Lower lobe of right lung (tissue), 2 donors: ENCODE results near the gene PAPPA. TPM values are rescaled to one million over a fixed set of nuclear protein-coding genes. Genes with fewer than 3 reads are reported as not detected.

Experiments used
- ATAC-seq, 2 donors: fragments of 200-7000 bp; cut with Tn5 transposase; one replicate each; pipeline ENCODE4 v1.9.1; 2020 to 2022; ENCODE audit warnings: mild to moderate bottlenecking in 2 of 2, moderate library complexity in 2 of 2
- DNase-seq: peaks from one replicate; pipeline ENCODE4 v3.0.0-alpha.2; 2020
- H3K27ac ChIP-seq: fragments of 200-600 bp; one replicate; pipeline ENCODE4 v1.8.0; 2022
- H3K27me3 ChIP-seq: fragments of 200-600 bp; one replicate; pipeline ENCODE4 v1.8.0; 2022; ENCODE audit warnings: low read depth
- H3K36me3 ChIP-seq: fragments of 200-600 bp; one replicate; pipeline ENCODE4 v1.8.0; 2022; ENCODE audit warnings: mild to moderate bottlenecking
- H3K4me1 ChIP-seq: fragments of 200-600 bp; one replicate; pipeline ENCODE4 v1.8.0; 2022
- H3K4me3 ChIP-seq: fragments of 200-600 bp; one replicate; pipeline ENCODE4 v1.8.0; 2022; ENCODE audit warnings: mild to moderate bottlenecking
- H3K9me3 ChIP-seq: fragments of 200-600 bp; one replicate; pipeline ENCODE4 v1.8.0; 2022
- intact Hi-C: fragments of 100-400 bp; cut with DNase I; formaldehyde crosslinking; loops from one replicate; pipeline ENCODE4 v1.11.0; 2022
- total RNA-seq: library from RNA; stranded (reverse); fragmentation: NEBNext Ultra II Directional; extraction: Animal tissue kit (Norgen Biotek cat#: 25700); gene quantifications from one replicate; pipeline ENCODE4 v1.2.1, GENCODE V29; 2021
- TF ChIP-seq, protein P1 (sequence below): fragments of 200-600 bp; IDR thresholded peaks from one replicate; pipeline ENCODE4 v1.8.0; 2022; ENCODE audit warnings: antibody characterized with exemption, mild to moderate bottlenecking
- donor health status: DM: no; HTN: yes; CAD: no; lungs with severe emphysema.

Gene PAPPA
- total RNA-seq, 1 donor from 2014 or later = 2.2 TPM

DNA sequence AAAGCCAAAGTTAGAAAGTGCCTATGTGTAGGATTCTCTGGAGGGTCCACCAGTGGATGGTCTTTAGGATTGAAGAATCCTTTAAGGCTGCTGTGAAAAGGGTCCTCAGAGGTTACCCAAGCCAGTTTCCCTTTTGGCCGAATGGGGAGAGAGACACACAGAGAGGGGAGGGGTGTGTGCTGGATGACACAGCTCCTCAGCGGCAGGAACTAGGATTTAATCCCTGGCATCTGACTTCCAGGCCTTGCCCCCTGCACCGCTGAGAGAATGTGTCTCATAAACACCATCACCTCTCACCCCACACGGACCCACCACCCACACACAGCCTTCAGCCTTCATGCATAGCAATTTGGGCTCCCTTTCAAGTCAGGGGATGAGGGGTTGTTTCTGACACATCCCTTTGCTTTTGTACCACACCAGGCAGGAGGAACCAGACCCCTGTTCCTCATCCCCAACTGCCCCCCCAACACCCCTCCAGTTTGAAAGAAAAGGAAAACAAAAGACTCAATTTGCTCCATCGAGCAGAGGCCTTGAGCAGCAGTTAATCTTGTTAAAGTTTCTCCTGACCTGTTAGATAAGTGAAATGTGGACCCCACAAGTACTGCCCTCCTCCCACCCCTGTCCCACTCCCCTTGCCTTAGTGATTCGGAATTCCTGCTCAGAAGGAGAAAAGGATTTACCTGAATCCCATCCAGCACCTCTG, 4.0 kb downstream of the PAPPA start:
- H3K4me3 ChIP-seq = peak overlapping the region; percentile 31
- ATAC-seq (no peak), DNase-seq (no peak)
- H3K27me3 ChIP-seq = peaks cover 19% of the 10 kb centered on the region
- H3K9me3 ChIP-seq = no peaks in the 10 kb centered on the region
- TF ChIP-seq, protein P1, sequence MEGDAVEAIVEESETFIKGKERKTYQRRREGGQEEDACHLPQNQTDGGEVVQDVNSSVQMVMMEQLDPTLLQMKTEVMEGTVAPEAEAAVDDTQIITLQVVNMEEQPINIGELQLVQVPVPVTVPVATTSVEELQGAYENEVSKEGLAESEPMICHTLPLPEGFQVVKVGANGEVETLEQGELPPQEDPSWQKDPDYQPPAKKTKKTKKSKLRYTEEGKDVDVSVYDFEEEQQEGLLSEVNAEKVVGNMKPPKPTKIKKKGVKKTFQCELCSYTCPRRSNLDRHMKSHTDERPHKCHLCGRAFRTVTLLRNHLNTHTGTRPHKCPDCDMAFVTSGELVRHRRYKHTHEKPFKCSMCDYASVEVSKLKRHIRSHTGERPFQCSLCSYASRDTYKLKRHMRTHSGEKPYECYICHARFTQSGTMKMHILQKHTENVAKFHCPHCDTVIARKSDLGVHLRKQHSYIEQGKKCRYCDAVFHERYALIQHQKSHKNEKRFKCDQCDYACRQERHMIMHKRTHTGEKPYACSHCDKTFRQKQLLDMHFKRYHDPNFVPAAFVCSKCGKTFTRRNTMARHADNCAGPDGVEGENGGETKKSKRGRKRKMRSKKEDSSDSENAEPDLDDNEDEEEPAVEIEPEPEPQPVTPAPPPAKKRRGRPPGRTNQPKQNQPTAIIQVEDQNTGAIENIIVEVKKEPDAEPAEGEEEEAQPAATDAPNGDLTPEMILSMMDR = no peak
- intact Hi-C loops = no loop called here
- H3K27ac ChIP-seq = peak overlapping the region; percentile 39
- H3K36me3 ChIP-seq = no peaks in the 10 kb centered on the region
- peaks cover 17% of the 10 kb centered on the region for H3K4me1 ChIP-seq

DNA sequence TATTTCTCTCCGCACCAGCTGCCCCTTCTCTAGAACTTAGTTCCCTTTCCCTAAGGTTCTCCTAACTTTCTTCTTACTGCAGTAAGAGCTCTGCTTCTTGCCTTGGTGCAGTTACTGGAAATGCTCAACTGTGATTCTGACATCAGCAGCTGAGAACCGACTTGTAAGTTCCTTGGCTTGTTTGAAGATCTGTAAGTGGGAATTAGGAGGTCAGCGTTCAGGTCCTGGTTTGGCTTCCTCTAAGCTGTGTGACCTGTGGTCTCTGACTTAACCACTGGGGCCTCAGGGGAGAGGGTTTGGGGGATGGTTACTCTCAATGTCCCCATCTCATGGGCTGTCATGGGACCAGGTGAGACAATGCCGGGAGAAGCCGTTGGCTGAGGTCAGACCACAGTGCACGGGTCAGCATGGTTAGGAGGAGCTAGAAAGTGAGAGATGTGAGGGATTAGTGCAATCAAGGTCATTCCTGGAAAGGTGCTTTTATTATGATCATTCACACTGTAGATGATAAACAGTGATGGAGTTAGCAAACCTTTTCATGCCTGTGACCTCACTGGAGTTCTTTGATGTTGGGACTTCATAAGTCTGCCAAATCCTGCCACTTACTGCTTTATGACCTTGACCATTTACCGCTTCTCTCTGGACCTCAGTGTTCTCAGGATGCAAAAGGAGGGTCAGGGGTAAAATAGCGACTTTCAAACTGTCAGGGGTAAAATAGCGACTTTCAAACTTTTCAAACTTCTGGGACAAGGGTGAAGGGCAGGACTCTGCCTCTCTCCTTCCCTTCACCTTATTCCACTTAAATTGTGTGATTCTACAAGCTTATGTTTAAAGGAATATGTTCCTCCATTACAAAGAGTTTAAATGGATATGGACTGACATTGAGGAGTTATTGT, 7.3 kb downstream of the PAPPA start:
- Histone ChIP-seq H3K36me3 (no peaks in the 10 kb centered on the region), H3K4me3 (no peak overlapping the region), H3K27me3 (peaks cover 6% of the 10 kb centered on the region), H3K27ac (no peak overlapping the region), H3K9me3 (no peaks in the 10 kb centered on the region), H3K4me1 (peaks cover 10% of the 10 kb centered on the region)
- DNase-seq = no peak
- intact Hi-C loops = no loop called here
- TF ChIP-seq, protein P1 = no peak
- ATAC-seq = no peak

DNA sequence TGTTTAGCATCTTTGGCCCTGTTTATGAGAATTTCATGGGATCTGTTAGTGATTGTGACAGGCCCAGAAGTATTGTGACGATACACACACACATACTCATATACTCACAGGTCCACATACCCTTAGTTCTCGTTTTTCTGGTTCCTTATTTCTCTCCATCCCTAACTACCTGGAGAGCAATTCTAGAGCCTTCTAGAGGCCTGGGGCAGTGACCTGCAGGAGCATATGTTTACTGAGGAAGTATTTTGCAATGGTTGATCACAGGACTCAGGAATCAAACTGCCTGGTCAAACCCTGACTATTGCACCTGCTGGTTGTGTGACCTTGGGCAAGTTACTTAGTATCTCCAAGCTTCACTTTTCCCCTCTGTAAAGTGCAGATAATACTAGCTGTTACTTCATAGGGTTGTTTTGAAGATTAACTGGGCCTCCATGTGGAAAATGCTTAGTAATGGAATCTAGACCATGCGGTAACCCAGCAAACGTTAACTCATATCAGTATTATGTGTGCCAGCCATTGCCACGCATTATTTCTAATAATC, 8.7 kb downstream of the PAPPA start:
- H3K36me3 ChIP-seq = no peaks in the 10 kb centered on the region
- no peaks in the 10 kb centered on the region for H3K4me1 ChIP-seq
- DNase-seq = no peak
- H3K27me3 ChIP-seq = no peaks in the 10 kb centered on the region
- no peaks in the 10 kb centered on the region for H3K9me3 ChIP-seq
- ATAC-seq = no peak
- intact Hi-C loops = no loop called here
- TF ChIP-seq, protein P1 = no peak
- no peak overlapping the region for H3K4me3 ChIP-seq
- no peak overlapping the region for H3K27ac ChIP-seq

DNA sequence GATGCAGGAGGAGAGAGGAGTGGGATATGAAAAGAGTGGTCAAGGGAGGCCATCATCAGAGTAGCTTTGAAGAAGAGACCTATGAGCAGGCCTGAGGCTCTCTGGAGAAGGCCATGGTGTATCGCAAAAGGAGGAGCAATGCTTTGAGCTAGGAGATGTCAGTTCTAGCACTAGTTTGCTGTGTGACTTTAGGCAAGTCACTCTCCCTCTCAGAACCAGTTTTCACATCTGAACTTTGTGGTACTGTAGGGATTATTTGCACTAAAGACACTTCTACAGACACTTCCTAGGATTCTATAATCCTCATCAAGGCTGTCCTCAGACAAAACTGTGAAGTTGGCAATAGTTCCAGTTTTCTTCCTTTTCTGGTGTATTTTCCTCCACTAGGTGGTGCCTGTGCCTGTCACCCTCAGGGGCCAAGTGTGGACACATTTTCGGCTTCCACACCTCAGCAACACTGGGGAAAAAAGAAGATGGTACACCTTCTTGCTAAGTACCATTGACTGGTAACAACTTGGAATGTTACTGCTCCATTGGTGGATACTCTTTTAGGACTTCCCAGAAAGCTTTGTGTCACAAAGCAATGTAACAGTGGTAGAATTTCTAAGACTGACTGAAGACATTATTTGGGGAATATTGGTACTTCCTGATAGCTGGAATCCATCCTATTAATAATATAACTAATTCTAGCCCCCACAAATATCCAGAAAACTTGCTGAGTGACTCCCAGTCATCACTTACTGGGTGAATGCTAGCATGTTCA, 9.9 kb downstream of the PAPPA start:
- TF ChIP-seq, protein P1 = peak; percentile 37
- no peak for DNase-seq
- H3K4me3 ChIP-seq = no peak overlapping the region
- H3K4me1 ChIP-seq = no peaks in the 10 kb centered on the region
- intact Hi-C loops = no loop called here
- no peaks in the 10 kb centered on the region for H3K9me3 ChIP-seq
- no peak for ATAC-seq
- H3K27ac ChIP-seq = no peak overlapping the region
- H3K36me3 ChIP-seq = no peaks in the 10 kb centered on the region
- no peaks in the 10 kb centered on the region for H3K27me3 ChIP-seq

DNA sequence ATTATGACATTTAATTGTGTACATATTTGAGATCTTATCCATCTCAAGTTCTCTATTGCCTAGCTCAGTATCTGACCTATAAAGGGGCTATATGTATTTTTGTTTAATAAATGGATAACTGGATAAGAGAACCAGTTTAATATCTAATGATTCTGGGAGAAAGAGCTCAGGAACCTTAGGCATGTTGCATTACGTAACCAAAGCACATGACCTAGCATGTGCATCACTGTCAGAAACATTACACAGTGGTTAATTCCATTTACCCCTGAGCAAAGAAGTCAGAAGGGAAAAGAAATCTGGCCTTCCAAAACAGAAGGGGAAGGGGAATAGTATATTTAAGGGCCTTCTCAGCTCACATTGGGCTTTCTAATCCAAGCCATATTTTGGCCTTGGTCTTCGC, 12.3 kb downstream of the PAPPA start:
- Histone ChIP-seq H3K9me3 (no peaks in the 10 kb centered on the region), H3K4me3 (no peak overlapping the region), H3K4me1 (no peaks in the 10 kb centered on the region), H3K27me3 (no peaks in the 10 kb centered on the region), H3K36me3 (no peaks in the 10 kb centered on the region), H3K27ac (no peak overlapping the region)
- TF ChIP-seq, protein P1 = no peak
- DNase-seq (no peak), ATAC-seq (no peak)
- intact Hi-C loops = no loop called here
